ENCODE data around the gene ABI3. TPM values are rescaled to one million over a fixed set of nuclear protein-coding genes. Genes with fewer than 3 reads are reported as not detected.
"Not testable (repeated sequence)": the region's sequence is repeated elsewhere in the genome, so short reads cannot be mapped to it uniquely, and the experiment has no call there.

The ABI3 gene
- polyA plus RNA-seq, 1 donor from 2014 or later: not detected

DNA sequence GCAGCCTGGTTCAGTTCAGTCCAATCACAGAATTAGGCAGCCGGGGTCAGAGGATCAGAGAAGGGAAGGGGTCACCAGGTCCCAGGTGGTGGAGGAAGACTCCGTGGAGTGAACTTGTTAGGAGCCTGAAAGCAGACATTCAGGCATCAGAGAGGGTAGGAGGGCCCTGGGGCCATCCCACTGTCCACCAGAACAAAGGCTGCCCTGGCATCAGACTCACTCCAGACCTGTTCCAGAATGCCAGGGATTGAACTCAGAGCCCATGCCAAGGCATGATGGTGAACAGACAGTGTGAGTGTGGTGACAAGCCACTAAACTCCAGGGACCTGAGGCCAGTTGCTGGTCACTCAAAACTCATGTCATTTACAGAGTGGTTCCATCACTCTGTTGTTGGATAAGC, 40.3 kb upstream of the ABI3 start:
- TF ChIP-seq, protein P1, sequence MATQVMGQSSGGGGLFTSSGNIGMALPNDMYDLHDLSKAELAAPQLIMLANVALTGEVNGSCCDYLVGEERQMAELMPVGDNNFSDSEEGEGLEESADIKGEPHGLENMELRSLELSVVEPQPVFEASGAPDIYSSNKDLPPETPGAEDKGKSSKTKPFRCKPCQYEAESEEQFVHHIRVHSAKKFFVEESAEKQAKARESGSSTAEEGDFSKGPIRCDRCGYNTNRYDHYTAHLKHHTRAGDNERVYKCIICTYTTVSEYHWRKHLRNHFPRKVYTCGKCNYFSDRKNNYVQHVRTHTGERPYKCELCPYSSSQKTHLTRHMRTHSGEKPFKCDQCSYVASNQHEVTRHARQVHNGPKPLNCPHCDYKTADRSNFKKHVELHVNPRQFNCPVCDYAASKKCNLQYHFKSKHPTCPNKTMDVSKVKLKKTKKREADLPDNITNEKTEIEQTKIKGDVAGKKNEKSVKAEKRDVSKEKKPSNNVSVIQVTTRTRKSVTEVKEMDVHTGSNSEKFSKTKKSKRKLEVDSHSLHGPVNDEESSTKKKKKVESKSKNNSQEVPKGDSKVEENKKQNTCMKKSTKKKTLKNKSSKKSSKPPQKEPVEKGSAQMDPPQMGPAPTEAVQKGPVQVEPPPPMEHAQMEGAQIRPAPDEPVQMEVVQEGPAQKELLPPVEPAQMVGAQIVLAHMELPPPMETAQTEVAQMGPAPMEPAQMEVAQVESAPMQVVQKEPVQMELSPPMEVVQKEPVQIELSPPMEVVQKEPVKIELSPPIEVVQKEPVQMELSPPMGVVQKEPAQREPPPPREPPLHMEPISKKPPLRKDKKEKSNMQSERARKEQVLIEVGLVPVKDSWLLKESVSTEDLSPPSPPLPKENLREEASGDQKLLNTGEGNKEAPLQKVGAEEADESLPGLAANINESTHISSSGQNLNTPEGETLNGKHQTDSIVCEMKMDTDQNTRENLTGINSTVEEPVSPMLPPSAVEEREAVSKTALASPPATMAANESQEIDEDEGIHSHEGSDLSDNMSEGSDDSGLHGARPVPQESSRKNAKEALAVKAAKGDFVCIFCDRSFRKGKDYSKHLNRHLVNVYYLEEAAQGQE (IDR thresholded peaks at IDR 0.05; ENCODE audit: borderline replicate concordance): no peak
- TF ChIP-seq MXI1 (conservative IDR thresholded peaks at IDR 0.05; ENCODE audit: poor library complexity, severe bottlenecking): no peak
- no peak for TF ChIP-seq POLR2AphosphoS5 (IDR thresholded peaks at IDR 0.05)
- no peak for TF ChIP-seq SMC3 (conservative IDR thresholded peaks at IDR 0.05; ENCODE audit: poor library complexity)
- no peak for TF ChIP-seq EZH2 (IDR thresholded peaks at IDR 0.05; ENCODE audit: borderline replicate concordance, insufficient read depth, low read length, poor library complexity, severe bottlenecking)
- TF ChIP-seq RAD21 (conservative IDR thresholded peaks at IDR 0.05): no peak
- Histone ChIP-seq H3K9ac (ENCODE audit: low read length) (no peak overlapping the region), H4K20me1 (ENCODE audit: insufficient read depth) (no peaks in the 10 kb centered on the region), H3K36me3 (ENCODE audit: insufficient read depth, low read length) (no peaks in the 10 kb centered on the region), H3K27me3 (ENCODE audit: insufficient read depth, low read depth, low read length) (no peaks in the 10 kb centered on the region), H3K79me2 (replicated peaks; ENCODE audit: insufficient read depth, low read length) (no peaks in the 10 kb centered on the region), H3K9me3 (ENCODE audit: low read length) (no peaks in the 10 kb centered on the region), H3K4me3 (ENCODE audit: low read length) (no peak overlapping the region), H3K4me2 (ENCODE audit: low read length) (no peak overlapping the region), H3F3A (ENCODE audit: insufficient read depth, low read length, poor library complexity, severe bottlenecking) (no peaks in the 10 kb centered on the region), H2AFZ (ENCODE audit: low read depth, low read length) (no peak overlapping the region), H3K27ac (ENCODE audit: low read length) (no peak overlapping the region), H3K9me2 (ENCODE audit: insufficient read depth, low read length) (no peaks in the 10 kb centered on the region)

DNA sequence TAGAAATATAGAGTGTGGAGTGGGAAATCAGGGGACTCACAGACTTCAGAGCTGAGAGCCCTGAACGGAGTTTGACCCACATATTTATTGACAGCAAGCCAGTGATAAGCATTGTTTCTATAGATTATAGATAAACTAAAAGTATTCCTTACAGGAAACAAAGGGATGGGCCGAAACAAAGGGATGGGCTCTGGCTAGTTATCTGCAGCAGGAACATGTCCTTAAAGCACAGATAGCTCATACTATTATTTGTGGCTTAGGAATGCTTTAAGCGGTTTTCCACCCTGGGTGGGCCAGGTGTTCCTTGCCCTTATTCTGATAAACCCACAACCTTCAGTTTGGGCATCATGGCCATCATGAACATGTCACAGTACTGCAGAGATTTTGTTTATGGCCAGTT, 39.8 kb upstream of the ABI3 start:
- H3K27ac ChIP-seq (ENCODE audit: low read length); H4K20me1 ChIP-seq (ENCODE audit: insufficient read depth); H3K4me3 ChIP-seq (ENCODE audit: low read length); H3K9me3 ChIP-seq (ENCODE audit: low read length); H2AFZ ChIP-seq (ENCODE audit: low read depth, low read length); H3K9ac ChIP-seq (ENCODE audit: low read length); H3K4me2 ChIP-seq (ENCODE audit: low read length); H3K9me2 ChIP-seq (ENCODE audit: insufficient read depth, low read length); H3K36me3 ChIP-seq (ENCODE audit: insufficient read depth, low read length); H3K27me3 ChIP-seq (ENCODE audit: insufficient read depth, low read depth, low read length); H3K79me2 ChIP-seq (replicated peaks; ENCODE audit: insufficient read depth, low read length); H3F3A ChIP-seq (ENCODE audit: insufficient read depth, low read length, poor library complexity, severe bottlenecking): not testable (repeated sequence)

DNA sequence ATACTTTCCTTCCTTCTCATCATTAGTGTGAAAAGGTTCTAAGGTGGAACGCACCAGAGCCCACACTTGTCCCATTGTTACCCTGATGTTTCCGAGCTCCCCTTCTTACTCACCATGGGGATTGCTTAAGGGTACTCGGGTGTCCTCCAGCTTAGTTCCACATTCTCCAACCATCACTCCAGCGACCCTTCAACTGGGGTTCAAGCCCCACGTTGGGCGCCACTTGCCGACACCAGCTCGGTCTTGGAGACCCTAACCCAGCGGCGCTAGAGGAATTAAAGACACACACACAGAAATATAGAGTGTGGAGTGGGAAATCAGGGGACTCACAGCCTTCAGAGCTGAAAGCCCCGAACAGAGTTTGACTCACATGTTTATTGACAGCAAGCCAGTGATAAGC, 34.5 kb upstream of the ABI3 start:
- not testable (repeated sequence) for H3K36me3 ChIP-seq (ENCODE audit: insufficient read depth, low read length); H3K27ac ChIP-seq (ENCODE audit: low read length); H3K9me3 ChIP-seq (ENCODE audit: low read length); H3K9me2 ChIP-seq (ENCODE audit: insufficient read depth, low read length); H3K79me2 ChIP-seq (replicated peaks; ENCODE audit: insufficient read depth, low read length); H3K4me2 ChIP-seq (ENCODE audit: low read length); H2AFZ ChIP-seq (ENCODE audit: low read depth, low read length); H4K20me1 ChIP-seq (ENCODE audit: insufficient read depth); H3K4me3 ChIP-seq (ENCODE audit: low read length); H3K27me3 ChIP-seq (ENCODE audit: insufficient read depth, low read depth, low read length); H3F3A ChIP-seq (ENCODE audit: insufficient read depth, low read length, poor library complexity, severe bottlenecking); H3K9ac ChIP-seq (ENCODE audit: low read length)

DNA sequence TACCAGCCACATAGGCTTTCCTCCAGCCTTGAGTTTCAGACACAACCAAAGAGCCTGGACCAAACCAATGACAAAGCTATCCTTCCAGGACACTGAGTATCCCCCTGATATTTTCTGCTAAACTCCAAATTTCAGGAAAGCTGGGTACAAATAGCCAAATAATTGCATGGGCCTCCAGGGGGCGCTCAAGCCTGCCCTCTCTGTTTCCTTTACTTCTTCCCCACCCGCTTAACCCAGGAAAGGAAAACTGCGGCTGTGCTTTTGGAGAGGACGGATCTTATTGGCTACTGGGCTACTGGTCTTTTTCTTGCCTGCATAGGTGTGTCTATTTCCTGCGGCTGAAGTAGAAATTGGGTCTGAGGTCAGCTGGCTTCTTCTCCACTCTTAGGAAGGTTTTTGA, 30.2 kb upstream of the ABI3 start:
- no peaks in the 10 kb centered on the region for H3K9me3 ChIP-seq (ENCODE audit: low read length)
- TF ChIP-seq TAF1 (IDR thresholded peaks at IDR 0.05; ENCODE audit: low read depth): no peak
- TF ChIP-seq, protein P2, sequence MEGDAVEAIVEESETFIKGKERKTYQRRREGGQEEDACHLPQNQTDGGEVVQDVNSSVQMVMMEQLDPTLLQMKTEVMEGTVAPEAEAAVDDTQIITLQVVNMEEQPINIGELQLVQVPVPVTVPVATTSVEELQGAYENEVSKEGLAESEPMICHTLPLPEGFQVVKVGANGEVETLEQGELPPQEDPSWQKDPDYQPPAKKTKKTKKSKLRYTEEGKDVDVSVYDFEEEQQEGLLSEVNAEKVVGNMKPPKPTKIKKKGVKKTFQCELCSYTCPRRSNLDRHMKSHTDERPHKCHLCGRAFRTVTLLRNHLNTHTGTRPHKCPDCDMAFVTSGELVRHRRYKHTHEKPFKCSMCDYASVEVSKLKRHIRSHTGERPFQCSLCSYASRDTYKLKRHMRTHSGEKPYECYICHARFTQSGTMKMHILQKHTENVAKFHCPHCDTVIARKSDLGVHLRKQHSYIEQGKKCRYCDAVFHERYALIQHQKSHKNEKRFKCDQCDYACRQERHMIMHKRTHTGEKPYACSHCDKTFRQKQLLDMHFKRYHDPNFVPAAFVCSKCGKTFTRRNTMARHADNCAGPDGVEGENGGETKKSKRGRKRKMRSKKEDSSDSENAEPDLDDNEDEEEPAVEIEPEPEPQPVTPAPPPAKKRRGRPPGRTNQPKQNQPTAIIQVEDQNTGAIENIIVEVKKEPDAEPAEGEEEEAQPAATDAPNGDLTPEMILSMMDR (IDR thresholded peaks at IDR 0.05; ENCODE audit: poor library complexity, severe bottlenecking): peak; percentile 33
- H3K27ac ChIP-seq (ENCODE audit: low read length): no peak overlapping the region
- no peaks in the 10 kb centered on the region for H3K36me3 ChIP-seq (ENCODE audit: insufficient read depth, low read length)
- no peaks in the 10 kb centered on the region for H3K27me3 ChIP-seq (ENCODE audit: insufficient read depth, low read depth, low read length)
- no peak overlapping the region for H3K4me3 ChIP-seq (ENCODE audit: low read length)
- H3K4me2 ChIP-seq (ENCODE audit: low read length): no peak overlapping the region
- H3F3A ChIP-seq (ENCODE audit: insufficient read depth, low read length, poor library complexity, severe bottlenecking): no peaks in the 10 kb centered on the region
- H3K9me2 ChIP-seq (ENCODE audit: insufficient read depth, low read length): no peaks in the 10 kb centered on the region
- no peak overlapping the region for H2AFZ ChIP-seq (ENCODE audit: low read depth, low read length)
- H3K9ac ChIP-seq (ENCODE audit: low read length): no peak overlapping the region
- no peaks in the 10 kb centered on the region for H4K20me1 ChIP-seq (ENCODE audit: insufficient read depth)
- no peaks in the 10 kb centered on the region for H3K79me2 ChIP-seq (replicated peaks; ENCODE audit: insufficient read depth, low read length)
